MM.1S (cell line): ENCODE measurements around the gene UGT1A10.

Experiments used
- EZH2 ChIP-seq: fragments of 300-600 bp; sonication (generic); optimal IDR thresholded peaks from 2 replicates; pipeline ENCODE3; 2017; ENCODE audit warnings: low read depth, mild to moderate bottlenecking, antibody characterized with exemption, low read length, mixed read lengths
- TF ChIP-seq, protein P1 (sequence below): fragments of 300-600 bp; sonication (generic); IDR thresholded peaks from 2 replicates; pipeline ENCODE4 v1.5.1; 2016; ENCODE audit warnings: antibody characterized with exemption, low read length, mixed read lengths

DNA sequence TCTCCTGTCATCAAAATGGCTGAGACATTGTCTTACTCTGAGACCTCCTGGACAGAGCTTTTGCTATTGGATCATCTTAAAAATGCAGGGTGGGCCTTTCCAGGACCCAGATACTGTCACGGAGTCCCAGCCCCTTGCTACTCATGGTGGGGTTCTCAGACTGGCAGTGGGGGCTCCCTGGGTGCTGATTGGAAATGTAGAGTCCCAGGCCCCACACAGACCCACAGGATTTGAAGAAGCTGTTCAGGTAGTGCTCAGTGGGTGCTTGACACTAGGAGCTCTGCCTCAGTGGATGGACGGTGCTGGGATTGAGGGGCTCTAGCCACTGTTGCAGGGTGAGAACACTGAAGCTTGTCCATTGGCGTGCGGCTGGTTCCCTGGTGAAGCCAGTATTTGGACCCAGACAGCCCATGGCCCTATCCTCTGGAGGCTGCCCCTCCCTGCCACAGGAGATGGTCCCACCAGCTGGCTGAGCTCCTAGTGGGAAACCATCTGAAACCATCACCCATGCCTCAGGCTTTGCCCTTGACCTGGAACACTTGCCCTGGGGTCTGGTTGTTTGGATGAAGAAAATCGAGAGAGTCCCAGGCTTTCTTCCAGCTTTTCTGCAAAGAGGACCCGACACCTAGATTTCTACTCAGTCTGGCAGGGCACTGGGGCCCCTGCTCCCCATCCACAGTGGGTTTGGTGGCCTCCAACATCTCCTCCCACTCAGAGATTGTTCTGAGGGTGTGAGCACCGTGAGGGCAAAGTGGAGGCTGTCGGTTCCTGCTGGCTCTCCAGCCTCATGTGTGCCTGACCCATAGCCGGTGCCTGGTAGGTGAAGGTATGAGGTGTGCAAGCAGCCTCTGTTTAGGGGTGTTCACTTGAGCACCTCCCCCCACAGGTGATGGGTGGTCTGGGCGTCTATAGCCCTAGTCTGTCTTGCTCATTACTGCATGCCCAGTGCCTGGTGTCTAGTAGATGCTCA lies 172.0 kb downstream of the UGT1A10 start:
- TF ChIP-seq, protein P1, sequence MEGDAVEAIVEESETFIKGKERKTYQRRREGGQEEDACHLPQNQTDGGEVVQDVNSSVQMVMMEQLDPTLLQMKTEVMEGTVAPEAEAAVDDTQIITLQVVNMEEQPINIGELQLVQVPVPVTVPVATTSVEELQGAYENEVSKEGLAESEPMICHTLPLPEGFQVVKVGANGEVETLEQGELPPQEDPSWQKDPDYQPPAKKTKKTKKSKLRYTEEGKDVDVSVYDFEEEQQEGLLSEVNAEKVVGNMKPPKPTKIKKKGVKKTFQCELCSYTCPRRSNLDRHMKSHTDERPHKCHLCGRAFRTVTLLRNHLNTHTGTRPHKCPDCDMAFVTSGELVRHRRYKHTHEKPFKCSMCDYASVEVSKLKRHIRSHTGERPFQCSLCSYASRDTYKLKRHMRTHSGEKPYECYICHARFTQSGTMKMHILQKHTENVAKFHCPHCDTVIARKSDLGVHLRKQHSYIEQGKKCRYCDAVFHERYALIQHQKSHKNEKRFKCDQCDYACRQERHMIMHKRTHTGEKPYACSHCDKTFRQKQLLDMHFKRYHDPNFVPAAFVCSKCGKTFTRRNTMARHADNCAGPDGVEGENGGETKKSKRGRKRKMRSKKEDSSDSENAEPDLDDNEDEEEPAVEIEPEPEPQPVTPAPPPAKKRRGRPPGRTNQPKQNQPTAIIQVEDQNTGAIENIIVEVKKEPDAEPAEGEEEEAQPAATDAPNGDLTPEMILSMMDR, result no peak
- no peak for TF ChIP-seq EZH2
